GM12874 (cell line): Measurements from ENCODE around the gene THEM5.

Experiments
- TF ChIP-seq, protein P1 (sequence below): IDR thresholded peaks from 2 replicates; pipeline ENCODE4 v1.5.1; 2011; ENCODE audit warnings: low read depth, mild to moderate bottlenecking, control low read depth, low read length, moderate library complexity; ENCODE audit not compliant: insufficient read depth

Gene THEM5

DNA sequence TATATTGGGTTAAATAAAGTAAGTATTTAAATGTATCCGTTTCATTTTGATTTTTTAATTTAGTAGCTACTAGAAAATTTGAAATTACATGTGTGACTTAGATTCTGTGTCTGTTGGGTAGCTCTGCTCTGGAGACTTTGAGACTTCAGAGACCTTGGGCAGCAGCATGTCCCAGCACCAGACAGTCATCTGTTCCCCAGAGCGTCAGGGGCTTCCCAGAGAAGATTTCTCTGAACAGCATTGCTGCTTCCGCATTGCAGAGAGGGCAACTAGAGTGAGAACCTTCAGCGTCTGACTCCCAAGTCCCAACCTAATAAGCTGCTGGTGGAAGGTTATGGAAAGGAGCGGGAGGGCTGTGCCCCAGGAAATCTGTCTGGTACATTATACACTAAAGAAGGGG, 54.9 kb downstream of the THEM5 start:
- TF ChIP-seq, protein P1, sequence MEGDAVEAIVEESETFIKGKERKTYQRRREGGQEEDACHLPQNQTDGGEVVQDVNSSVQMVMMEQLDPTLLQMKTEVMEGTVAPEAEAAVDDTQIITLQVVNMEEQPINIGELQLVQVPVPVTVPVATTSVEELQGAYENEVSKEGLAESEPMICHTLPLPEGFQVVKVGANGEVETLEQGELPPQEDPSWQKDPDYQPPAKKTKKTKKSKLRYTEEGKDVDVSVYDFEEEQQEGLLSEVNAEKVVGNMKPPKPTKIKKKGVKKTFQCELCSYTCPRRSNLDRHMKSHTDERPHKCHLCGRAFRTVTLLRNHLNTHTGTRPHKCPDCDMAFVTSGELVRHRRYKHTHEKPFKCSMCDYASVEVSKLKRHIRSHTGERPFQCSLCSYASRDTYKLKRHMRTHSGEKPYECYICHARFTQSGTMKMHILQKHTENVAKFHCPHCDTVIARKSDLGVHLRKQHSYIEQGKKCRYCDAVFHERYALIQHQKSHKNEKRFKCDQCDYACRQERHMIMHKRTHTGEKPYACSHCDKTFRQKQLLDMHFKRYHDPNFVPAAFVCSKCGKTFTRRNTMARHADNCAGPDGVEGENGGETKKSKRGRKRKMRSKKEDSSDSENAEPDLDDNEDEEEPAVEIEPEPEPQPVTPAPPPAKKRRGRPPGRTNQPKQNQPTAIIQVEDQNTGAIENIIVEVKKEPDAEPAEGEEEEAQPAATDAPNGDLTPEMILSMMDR = no peak
